GM19395 (cell line): ENCODE measurements around the gene ATXN7L2.
A peak's percentile ranks its signal among the peaks of the same experiment; 100 is the strongest.

ENCODE experiments used
- ATAC-seq: cut with Tn5 transposase; IDR thresholded peaks from one replicate; pipeline ENCODE4 v1.9.1; 2021; ENCODE audit warnings: mild to moderate bottlenecking, moderate library complexity; ENCODE audit not compliant: unreplicated experiment

Gene ATXN7L2

DNA sequence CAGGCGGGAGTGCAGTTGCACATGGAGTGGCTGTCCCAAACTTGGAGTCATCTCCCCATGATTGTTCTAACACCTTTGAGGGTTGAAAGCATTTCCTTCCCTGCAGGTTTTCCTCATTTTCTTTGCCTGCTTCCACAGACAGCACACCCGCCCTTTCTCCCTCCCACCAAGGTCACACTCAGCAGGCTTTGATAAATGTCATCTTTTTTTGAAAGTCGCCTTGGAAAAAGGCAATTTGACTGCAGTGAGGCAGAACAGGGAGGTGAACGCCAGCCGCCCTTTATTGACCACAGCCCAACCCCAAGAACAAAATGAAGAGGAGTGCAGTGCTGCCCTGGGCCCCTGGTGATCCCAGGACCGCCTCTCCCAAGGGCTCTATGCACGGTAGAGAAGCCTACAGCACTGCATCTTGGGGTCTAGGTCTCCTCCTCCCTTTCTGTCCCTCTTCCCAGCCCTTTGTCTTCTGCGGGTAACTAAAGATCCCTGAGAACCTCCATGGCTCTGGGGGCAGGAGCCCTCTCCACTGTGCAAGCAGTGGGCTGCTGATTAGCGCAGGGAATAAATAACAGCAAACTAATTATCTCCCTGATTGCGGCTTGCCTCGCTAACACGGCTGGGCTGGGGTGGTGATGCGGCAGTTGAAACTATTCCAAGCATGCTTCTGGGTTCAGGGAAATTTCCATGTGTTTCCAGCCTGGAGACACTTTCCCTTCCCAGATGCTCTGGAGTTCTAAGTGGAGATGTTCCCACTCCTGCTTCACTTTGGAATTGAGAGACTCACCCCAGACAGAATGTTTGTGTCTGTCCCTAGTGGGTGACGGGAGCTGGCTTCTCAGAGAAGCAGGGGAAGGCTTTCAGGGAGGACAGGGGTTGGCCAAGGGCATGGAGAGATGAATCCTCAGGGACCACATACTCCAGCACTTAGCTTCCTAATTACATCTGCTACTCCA lies 37.6 kb downstream of the ATXN7L2 start:
- no peak for ATAC-seq

DNA sequence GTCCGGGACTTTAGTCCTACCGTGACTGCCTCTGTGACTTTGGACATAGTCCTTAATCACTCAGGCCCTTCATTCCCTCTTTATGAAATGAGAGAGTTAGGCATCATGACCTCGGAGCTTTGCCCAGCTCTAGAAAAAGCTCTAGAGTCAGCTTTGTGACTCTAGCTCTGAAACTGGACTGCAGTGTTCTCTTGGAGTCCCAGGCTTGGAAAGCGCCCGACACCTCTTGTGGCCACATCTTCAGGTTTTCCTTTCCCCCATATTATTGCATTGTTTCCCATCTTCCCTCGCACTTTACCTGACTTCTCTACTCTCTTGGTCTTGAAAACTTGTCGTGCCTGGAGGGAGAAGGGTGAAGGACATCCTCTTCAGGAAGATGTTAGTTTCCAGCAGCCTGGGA lies 38.3 kb downstream of the ATXN7L2 start:
- no peak for ATAC-seq

- ATAC-seq = no peak
These were observed 40.0 kb downstream of the ATXN7L2 start for GRCh38 chr1:109523706-109524105.

GRCh38 chr1:109527098-109527811 lies 43.5 kb downstream of the ATXN7L2 start:
- ATAC-seq = peak; percentile 63

DNA sequence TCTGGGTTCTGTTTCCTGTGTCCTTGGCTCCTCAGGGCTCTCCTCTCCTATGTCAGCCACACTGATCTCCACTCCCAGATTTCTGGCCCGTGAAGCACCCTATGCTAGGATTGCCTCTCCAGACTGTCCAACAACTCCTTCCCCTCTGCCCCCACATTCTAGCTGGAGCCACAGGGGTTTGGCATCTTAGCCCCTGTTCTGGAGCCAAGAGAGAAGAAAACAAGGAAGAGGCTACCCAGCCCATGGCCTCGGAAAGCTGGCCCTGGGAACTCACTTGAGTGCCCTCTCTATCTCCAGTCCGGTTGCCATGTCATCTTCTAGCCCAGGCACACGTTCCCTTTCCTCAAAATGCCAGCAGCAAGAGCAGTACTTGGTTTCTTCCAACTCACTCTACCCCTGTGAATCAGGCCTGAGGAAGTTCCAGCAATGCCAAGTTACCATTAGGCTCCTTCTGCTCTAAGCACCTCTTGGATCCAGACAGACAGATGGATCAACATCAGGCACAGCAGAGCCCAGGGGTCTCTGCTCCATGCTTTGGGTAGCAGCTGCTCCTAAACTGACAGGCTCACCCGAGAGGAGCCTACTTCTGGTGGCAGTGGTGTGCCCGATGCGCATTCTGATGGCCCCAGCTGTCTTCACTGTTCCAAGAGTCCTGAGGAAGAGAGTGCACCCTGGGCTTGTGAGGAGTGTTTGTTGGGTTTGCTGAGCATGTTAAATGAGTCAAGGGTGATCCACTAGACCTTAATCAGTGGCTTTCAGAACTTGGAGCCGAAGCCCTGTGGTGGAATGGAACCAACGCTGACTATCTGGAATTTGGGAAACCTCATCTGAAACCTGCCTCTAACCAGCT lies 44.4 kb downstream of the ATXN7L2 start:
- ATAC-seq = no peak

- ATAC-seq = no peak
These were observed 45.0 kb downstream of the ATXN7L2 start for GRCh38 chr1:109528712-109529111.

DNA sequence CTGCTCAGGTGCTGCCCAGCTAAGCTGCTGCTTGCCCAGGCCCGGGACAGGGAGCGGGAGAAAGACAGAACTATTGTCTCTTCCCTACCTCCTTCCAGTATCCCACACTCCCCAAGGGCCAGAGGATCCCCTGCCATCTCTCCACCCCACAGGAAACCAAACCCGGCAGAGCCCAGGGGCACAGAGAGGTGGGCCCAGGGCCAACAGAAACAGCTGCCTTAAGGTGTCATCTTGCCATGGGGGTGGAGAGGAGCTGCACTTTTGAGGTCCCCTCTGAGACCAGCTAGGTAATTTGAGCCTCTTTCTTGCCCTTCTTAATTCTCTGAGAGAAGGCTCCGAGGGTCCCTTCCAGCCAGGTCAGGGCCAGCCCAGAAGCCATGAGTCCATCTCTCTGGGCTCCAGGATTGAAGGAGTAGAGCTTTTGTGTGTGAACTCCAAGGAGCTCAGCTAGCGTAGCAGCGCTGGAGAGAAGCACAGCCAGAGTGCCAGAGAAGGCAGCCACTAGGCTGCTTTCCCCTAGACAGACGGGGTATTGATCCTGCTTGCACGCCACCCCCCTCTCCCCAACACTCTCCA lies 46.3 kb downstream of the ATXN7L2 start:
- no peak for ATAC-seq

DNA sequence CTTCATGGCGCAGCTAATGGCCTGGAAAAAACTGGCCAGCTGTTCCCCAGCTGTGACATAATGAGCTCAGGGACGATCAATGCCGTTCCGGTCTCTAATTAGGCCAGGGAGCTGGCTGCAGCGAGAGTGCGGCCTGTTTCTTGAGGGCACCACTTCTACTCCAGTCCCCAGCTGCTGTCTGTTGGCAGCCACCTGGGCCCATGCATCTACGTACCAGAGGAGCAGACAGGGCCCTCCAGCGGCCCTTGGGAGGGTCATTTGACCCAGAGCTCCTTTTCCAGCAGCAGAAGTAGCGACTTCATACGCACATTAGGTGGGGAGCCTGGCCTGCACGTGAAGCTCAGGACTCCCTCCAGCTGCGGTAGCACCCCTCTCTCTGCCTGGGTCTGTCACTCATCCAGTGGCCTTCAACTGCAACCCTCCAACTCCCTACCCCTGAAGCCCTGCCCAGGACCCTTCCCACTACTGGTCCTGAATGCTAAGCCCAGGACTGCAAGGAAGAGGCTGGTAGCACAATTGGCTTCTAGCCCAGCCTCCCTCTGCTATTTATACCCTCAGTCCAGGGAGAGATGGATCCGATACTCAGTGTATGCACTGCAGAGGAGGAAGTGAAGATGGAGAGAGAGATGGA lies 46.9 kb downstream of the ATXN7L2 start:
- ATAC-seq = no peak

GRCh38 chr1:109531380-109531779 lies 47.7 kb downstream of the ATXN7L2 start:
- ATAC-seq = no peak

DNA sequence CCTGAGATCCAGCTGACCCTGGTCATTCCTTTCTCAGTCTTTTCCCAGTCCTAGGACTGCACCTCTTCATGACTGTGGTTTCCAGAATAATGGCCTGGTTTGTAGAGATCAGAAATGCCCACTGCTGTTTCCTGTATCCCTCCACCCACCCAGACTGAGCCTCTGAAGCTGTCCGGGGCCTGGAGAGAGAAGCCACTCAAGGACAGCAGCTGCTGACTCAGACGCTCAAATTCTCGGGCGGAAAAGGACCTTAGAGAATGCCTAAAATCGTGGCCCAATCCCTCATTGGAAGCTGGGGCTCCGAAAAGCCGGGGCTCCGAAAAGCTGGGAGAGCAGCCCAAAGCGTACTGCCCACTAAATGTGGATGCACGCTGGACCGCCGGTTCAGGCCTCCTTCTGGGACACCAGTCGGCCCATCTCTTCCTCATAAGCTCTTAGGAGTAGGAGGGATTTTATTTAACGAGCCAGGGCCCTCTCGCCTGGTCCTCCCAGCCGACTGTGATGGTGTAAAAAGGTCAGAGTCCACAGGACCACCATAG lies 48.2 kb downstream of the ATXN7L2 start:
- ATAC-seq = no peak

DNA sequence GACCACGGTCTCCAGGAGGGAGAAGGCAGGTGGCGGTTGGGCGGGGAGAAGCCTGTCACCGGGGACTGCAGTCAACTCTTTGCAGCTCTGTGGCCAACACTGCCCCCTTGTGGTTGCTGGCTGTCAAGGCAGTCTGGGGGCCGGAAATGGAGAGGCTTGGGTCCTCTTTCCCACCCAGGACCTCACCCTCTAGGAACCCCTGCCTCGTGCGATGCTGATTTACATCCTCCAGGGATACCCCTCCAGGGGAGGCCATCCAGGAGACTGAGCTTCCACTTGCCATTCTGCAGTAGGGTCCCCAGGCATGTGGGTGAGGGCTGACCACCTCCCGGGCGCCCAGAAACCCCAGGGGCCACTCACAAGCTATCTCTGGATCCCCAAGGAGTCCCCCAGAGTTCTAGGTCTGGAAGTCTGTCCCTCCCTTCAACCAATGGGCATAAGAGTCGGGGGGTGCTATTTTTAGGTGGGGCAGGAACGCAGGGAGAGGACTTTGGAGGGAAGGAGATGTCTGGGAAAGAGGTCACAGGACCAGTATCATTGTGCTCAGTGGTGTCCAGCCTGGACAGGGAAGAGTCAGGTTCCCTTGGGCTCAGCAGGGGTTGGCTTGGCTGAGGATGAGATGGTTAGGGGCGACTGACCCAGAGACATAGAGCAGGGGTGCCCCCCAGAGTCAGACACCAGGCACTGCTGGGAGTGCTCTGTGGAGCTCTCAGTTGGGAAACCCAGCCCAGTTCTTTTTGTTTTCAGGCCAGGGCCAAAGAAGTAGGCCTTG lies 48.8 kb downstream of the ATXN7L2 start:
- peak; percentile 76 for ATAC-seq

DNA sequence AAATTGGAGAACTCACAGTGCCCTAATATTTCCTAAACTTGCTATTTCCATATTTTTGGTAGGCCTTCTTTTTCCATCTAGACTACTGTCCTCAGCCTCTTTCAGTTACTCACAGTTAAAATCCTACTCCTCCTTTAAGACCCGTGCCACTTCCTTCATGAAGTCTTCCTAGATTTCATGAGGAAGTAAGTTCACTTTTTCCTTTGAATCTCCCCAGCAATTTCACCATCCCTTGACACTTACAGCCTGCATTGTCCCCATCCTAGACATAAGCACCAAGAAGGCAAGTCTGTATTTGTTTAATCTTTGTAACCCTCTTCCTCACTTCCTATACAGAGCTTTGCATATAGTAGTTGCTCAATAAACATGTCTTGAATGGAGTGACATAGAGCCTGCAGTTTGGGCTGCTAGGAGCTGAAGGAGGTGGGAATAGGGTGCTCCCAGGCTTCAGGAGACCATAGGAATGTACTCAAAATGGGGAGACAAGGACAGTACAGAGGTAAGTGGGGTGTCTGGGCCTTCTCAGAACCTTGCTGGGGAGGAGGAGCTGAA lies 50.7 kb downstream of the ATXN7L2 start:
- ATAC-seq = no peak

- ATAC-seq = no peak
These were observed 51.8 kb downstream of the ATXN7L2 start for GRCh38 chr1:109535481-109535880.

- ATAC-seq = no peak
These were observed 52.3 kb downstream of the ATXN7L2 start for GRCh38 chr1:109535971-109536491.

DNA sequence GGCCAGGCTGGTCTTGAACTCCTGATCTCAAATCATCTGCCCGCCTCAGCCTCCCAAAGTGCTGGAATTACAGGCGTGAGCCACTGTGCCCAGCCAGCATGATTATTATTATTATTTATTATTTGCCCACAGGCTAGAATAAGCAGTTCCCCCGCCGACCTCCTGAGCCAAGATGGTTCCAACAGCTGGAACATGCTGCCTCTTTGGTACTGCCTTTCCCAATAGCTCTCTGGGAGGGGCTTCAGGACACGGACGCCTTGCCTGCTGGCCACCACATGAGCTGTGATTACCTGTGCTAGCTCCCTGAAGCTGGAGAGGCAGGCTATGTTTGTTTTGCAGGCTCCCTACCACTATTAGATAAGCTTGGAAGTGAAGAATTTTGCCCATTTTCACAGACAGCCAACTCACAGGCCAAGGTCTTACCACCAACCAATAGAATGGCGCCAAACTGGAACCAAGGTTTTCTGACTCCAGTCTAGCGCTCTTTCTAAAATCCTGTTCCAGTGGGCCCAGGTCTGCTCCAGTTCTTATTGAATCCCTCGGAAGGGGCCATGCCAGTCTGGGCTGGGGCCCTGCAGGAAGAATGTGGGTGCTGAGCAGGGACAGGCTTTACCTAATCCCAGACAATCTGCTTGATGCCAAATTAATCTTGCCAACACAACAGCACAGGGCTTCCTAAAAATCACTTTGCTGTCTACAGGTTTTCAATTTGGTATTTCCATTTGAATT lies 53.9 kb downstream of the ATXN7L2 start:
- ATAC-seq = no peak

DNA sequence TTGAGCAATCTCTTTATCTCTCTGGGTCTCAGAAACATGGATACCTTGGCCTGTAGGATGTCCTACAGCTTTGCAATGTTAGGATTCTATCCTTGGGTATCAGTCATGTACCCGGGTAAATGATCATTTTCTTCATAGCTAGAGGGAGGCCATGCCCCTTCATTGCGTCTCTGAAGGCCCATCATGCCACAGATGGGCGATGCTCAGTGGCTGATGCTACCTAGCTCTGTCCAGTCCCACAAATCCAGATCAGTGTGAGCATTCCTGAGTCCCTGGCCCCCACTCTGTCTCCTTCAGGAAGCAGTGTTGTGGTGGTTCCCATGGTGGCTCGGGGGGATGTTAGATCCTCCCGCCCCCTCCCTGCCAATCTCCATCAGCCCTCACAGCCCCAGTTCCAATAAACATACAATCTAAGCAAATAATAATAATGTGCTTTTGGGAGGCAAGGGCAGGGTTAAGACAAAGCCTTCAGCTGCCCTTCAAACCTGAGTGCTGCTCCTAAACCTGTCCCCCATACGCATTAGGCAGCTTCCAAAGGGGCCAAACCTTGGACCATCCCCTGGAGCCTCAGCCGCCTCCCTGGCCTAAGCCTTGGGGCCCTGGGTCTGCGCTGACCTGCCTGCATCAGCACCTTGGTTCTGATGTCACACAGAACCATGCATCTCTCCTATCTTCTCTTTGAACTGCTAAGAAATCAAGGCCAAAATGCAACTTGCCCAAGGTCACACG lies 55.3 kb downstream of the ATXN7L2 start:
- no peak for ATAC-seq

- no peak for ATAC-seq
These were observed 56.0 kb downstream of the ATXN7L2 start, which contains the start of gene GPR61 for GRCh38 chr1:109539676-109540075. Gene GPR61 (plus strand): TSS chr1:109539872. CDS start chr1:109543023, 3,151 bp downstream.
